ENCODE measurements around the gene RANBP9. TPM values are rescaled to one million over a fixed set of nuclear protein-coding genes. Genes with fewer than 3 reads are reported as not detected.
A peak's percentile ranks its signal among the peaks of the same experiment; 100 is the strongest.

The RANBP9 gene
- total RNA-seq, 1 donor from 2014 or later: 41.7 TPM

DNA sequence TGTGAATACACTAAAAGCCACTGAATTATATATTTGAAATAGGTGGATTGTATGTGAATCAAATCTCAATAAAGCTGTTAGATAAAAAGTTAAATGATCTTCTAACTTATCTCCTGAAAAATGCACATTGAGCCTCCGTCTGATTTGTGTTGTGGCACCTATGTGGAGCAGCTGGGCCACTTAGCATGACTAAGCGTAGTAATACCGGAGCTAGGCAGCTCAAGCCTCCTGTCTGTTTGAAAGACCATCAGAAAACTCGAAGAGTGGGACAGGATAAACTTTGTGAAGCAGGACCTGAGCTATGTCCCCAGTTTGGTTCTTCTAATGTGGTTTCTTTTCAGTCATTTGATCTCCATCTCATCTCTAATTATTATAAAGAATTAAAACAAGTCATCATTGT lies 107.5 kb downstream of the RANBP9 start:
- no peak for DNase-seq (ENCODE audit: low spot score)

DNA sequence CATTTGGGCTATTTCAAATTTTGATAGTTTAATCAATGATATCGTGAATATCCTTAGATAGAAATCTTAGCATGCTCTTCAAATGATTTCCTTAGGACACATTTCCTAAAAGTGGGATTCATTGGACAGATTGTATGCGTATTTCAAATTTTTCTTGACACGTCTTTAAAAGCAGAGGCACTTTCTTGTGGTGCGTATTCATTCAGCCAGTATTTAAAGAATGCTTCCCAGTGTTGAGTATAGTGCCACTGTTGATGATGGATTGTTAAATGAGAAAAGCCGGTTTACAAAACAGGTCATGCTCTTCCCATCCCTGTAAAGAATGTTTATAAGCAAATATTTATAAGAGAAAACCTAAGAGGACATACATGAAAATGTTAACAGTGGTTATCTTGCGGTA lies 111.6 kb downstream of the RANBP9 start:
- no peak for DNase-seq (ENCODE audit: low spot score)

DNA sequence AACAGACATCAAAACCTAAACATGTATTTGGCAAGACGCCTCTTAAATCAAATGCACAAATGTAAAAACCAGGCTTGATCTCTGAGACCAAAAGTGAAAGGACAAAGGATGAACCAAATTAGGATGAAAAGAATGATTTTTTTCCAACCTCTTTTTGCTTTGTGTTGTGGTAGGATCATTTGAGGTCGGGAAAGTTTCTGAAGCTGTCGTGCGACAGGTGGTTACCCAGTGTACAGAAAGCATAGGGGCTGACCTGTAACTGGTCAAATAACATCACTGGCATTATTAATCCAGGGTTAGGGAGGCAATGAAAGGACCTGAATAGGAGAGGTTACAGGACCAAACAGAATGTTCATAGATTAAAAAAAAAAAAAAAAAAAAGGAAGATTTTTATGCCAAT lies 114.6 kb downstream of the RANBP9 start:
- no peak for DNase-seq (ENCODE audit: low spot score)

DNA sequence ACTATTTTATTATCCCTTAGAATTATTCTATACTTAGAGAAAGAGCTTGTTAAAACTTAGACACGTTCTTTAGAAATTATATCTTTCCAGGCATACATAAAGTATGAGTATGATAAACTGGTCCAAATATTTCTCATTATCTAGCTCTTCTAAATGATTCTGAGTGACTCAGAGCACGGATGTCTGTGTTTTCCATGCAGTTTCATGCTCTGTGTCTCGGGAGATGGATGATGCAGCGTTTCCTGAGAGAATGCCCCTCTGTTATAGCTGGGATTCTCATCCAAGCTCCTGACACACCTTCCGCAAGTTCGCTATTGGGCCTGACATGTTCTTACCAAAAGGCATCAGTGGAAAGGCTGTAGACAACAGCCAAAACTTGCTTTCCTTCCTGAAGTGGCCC lies 117.9 kb downstream of the RANBP9 start:
- no peak for DNase-seq (ENCODE audit: low spot score)

DNA sequence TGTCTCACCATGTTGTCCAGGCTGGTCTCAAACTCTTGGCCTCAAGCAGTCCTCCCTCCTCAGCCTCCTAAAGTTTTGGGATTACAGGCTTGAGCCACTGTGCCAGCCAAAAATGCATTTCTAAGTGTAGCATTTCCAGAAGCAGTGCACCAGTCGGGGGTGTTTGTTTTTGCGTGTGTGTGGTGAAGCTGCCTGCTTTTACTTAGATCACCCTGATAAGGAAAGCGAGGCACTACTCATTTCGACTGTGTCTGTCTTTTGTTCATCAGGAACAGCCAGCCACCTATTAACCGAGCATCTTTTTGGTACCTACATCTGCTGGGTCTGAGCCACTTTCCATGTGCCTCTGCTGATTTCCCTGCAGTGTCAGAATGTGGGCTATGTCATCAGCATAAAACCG lies 118.5 kb downstream of the RANBP9 start:
- DNase-seq (ENCODE audit: low spot score): no peak

DNA sequence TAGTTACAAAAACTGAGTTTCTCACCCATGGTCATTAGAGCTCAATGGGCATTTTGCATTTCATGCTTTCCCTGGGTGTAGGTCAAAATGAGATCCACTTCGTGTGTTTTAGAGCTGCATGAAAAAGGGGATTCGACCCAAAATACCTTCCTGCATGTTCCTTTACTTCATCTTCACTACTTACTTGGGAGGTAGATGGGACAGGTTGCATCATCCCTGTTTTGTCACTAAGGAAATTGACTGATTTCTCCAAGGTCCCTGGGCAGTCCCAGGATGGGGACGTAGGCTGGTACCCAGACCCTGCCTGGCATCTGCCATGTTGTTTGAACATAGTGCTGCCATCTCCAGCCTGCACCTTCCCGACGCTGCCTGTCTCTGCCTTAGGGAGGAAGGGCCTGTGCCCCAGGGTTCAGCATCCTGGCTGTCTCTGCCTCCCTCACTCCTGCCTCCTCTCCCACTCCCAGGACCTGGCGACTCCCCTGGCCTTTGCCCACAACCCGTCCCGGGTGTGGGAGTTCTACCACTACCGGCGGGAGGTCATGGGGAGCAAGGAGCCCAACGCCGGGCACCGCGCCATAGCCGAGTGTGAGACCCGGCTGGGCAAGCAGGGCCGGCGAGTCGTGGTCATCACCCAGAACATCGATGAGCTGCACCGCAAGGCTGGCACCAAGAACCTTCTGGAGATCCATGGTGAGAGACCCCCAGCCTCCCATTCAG lies 120.3 kb downstream of the RANBP9 start:
- no peak for DNase-seq (ENCODE audit: low spot score)

DNA sequence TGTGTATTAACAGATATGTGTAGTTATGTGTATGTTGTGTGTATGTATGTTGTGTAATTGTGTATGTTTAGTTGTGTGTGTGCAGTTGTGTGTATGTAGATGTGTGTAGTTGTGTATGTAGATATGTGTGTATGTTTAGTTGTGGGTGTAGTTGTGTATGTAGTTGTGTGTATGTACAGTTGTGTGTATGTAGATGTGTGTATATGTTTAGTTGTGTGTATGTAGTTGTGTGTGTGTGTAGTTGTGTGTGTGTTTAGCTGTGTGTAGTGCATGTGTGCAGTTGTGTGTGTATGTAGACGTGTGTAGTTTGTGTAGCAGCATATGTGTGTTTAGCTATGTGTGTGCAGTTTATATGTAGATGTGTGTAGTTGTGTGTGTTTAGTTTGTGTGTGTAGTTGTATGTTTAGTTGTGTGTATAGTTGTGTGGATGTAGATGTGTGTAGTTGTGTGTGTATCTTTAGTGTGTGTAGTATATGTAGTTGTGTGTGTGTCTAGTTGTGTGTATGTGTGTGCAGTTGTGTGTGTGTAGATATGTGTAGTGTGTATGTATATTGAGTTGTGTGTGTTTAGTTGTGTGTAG lies 121.0 kb downstream of the RANBP9 start:
- no peak for DNase-seq (ENCODE audit: low spot score)

DNA sequence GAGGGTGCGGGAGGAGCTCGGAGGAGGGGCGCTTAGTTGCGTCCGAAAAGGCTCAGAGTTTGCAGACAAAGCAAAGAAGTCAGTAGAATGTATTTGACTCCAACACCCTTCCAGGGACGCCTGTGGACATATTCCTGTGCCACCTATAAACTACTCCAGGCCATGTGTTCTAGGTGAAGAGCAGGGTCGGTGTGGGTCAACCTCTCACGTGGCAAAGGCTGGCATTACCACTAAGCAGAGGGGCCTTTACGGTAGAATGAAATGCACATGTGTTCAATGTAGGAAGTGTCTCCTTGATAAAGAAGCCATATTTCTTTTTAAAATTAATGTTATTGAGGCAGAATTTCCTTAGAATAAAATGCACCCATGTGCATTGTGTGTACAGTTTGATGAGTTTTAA lies 121.8 kb downstream of the RANBP9 start:
- DNase-seq (ENCODE audit: low spot score): no peak

DNA sequence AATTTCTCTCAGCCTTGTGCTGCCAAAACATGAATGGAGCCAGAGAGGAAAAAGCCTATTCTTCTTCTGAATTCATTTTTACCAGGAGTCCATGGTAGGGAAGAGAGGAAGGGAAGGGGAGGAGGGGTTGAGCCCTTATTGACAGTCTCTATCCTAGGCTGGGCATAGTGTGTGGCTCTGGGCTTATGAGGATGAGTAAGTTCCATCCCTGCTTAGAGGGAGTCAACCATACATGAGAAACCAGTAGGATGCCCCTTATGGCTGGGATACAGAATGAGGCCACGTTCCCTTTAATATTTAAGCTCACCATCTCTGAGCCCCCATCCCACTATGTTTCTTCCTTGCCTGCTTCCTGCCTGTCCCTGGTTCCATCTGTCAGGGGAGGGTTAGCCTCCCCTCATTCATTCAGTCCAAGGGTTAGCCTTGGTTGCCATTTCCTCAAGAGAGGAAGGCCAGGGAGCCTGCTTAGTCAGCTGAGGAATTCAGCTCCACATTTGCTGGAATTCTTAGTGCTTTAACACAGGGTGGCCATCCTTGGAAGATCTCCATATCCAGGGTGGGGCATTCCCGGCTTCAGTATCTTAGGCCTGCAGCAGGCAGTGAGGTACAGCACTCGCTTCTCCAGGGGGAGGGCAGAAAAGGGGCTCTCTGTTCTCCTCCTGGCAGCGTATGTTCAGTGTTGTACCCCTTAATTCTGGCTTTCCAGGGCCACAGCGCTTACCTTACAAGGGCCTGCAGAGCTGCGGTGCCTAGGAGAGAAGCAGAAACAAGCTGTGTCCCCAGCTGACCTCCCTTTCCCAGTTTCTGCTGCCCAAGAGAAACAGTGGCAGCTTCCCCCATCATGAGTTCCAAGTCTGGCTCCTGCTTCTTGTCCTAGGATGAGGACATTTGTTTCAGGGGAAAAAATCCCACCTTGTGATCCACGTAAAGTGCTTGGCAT lies 124.8 kb downstream of the RANBP9 start:
- DNase-seq (ENCODE audit: low spot score): no peak

DNA sequence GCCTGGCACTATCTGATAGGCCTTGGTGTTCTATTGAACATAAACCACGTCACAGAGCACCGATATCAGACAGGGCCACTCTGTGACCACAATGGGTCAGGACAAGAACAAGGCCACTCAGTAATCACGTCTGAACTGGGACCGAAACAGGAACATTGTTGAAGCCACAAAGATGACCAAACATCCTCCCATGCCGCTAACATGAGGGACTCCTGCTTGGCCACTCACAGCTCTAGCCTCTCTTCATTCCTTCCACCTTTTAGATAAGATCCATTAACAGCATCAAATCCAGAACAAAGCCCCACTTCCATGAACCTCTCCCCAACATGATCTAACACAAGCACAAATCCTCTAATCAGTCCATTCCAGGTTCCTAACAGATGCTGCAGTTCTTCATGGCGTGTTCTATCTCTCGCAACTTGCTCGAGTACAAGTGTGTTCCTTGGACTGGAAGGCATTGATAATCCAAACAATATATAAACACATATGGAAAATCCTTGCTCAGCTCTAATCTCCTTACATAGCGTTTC lies 129.9 kb downstream of the RANBP9 start:
- no peak for DNase-seq (ENCODE audit: low spot score)

DNA sequence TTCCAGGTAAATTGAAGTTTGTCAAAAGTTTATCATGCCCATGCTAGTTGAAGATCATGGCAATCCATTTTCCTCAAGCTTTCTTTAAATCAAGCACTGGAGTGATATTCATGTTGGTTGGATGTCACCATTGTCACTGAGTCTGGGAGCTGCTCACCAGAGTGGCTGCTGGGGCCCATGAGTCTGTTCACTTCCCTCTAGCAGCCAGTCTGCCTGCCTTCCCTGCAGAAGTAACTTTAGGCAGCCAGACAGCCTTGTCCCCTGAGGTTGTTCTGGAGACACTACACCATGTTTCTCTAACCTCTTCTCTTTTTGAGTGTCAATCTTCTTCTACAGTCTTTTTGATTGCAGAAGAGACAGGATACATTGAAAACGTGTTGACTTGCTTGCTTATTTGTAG lies 131.7 kb downstream of the RANBP9 start:
- no peak for DNase-seq (ENCODE audit: low spot score)

DNA sequence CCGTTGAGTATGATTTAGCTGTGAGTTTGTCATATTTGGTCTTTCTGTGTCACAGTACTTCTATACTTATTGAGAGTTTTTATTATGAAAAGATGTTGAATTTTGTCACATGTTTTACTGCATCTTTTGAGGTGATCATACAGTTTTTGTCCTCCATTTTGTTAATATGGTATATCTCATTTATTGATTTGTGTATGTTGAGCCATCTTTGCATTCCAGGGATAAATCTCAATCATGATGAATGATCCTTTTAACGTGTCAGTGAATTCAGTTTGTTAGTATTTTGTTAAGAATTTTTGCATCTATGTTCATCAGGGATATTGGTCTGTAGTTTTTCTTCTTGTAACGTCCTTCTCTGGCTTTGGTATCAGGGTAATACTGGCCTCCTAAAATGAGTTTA lies 133.7 kb downstream of the RANBP9 start:
- DNase-seq (ENCODE audit: low spot score): no peak

DNA sequence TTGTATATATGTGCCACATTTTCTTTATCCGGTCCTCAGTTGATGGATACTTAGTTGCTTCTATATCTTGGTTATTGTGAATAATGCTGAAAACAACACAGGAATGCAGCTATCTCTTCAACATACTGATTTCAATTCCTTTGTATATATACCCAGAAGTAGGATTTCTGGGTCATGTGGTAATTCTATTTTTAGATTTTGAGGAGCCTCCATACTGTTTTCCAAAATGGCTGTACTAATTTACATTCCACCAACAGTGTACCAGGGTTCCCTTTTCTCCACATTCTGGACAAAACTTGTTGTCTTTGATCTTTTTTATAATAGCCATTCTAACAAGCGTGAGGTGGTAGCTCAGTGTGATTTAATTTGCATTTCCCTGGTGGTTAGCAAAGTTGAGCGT lies 135.6 kb downstream of the RANBP9 start:
- DNase-seq (ENCODE audit: low spot score): no peak

DNA sequence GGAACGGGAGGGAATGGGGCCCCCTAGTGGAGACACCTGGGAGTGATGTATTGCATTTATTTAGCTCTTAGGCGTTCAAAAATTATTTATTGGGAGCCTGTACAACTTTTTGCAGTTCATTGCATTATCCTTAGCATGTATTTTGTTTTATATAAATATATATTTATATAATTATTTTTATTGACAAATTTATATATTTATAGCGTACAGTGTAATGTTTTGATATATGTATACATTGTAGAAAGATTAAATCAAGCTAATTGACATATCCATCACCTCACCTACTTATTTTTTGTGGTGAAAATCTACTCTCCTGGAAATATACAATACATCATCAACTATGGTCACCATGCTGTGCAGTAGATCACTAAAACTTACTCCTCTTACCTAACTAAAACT lies 136.3 kb downstream of the RANBP9 start:
- no peak for DNase-seq (ENCODE audit: low spot score)

DNA sequence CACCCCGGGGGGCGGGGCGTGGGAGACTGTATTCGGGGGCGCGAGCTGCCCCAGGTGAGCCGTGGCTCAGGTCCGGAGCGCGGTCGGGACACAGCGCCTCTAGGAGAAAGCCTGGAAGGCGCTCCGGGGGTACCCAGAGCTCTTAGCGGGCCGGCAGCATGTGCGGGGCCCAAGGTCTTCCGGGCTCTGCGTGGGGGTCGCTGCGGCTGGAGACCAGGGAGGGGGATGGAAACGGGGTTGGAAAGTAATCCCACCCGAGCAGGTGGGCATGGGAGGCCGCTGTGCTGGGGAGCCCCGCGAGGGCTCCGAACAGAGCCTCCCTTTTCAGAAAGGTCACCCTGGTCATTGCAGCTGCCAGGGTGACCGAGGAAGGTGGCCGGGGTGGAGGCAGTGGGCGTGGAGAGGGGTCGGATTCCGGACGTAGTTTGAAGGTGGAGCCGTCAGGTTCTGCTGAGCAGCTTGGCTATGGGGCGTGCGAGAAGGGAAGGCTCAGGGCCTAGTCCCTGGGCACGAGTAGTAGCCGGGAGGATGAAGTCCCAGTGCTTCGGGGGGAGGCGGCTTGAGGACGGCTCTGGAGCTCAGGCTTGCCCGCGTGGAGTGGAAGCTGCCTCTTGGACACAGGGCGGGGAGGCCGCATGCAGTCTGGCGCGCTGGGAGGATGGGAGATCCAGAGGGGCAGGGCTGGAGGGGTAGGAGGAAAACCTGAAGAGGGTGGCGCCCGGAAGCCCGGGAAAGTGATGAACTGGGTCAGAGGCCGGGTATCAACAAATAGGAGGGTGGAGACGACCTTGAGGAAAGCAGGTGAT lies 136.9 kb downstream of the RANBP9 start, which contains the start of gene SIRT5:
Gene SIRT5 (plus strand): TSS at position 31 of the 806 bp plus-strand sequence. CDS start 9,510 bp downstream, outside the sequence.
- DNase-seq (ENCODE audit: low spot score): peak; percentile 87

DNA sequence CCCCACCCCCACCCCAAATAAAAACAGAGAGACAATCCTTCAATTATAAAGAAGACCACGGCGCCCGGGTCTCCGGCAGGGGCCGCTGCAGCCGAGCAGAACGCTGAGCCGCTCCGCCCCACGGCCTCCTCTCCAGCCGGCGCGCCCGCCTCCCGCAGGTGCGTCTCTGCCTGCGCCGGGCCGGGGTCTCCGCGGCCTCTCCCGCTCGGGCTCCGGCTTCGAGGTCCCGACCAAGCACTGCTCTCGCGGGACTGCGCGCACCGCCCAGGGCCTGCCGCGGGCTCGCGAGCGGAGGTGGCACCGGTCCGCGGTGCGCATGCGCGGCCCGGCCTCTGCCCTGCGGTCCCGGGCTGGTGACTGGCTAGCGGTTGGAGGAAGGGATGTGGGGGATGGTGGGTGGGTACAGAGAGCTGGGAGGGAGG lies 137.5 kb downstream of the RANBP9 start:
- peak; percentile 96 for DNase-seq (ENCODE audit: low spot score)

DNA sequence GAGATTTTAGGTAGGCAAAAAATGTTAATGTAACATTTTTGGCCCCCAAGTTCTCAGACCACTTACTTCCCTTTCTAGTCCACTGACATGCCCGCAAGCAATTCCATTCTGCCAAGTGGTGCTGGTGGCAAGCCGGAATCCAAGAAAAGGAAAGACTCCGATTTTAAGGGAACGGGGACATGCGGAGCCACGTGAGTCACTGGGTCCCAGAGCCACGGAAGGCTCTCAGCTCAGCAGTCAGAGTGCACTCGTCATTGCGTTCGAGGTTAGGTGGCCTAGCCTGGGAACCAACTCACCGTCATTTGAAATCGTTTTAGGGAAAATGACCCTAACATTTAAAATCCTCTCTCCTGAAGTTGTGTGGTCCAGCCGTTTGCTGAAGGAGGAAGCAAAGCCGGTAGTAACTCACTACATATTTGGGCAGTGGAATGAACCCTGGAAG lies 137.9 kb downstream of the RANBP9 start:
- peak; percentile 51 for DNase-seq (ENCODE audit: low spot score)

DNA sequence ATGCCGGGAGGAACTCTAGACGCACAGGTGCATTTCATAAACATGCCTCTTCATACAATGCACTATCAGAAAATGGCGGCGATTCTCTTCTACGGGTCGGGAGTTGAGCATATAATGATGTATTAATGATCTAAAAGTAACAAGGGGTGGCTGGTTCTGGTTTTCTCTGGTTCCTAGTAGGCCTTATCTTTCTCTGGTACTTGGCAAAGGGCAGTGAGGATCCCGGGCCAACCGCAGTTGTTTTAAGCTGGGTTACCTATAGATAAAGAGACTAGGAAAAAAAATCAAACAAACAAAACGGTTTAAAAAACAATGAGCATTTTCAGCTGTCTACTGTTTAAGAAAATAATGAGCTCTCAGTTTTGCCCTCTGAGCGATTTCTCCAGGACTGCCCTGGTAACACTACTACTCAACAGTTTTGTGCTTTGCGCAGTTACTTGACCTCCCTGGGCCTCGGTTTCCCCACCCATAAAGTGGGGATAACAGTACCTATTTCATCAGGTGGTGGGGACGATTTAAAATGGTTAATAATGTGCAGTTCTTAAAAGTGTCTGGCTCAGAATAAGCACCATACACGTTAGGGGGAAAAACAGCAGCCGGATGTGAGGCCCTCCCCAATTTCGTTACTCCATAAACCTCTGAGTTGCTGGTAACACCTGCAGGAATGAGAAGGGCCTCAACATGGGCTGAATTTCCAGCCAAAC lies 138.5 kb downstream of the RANBP9 start:
- no peak for DNase-seq (ENCODE audit: low spot score)

DNA sequence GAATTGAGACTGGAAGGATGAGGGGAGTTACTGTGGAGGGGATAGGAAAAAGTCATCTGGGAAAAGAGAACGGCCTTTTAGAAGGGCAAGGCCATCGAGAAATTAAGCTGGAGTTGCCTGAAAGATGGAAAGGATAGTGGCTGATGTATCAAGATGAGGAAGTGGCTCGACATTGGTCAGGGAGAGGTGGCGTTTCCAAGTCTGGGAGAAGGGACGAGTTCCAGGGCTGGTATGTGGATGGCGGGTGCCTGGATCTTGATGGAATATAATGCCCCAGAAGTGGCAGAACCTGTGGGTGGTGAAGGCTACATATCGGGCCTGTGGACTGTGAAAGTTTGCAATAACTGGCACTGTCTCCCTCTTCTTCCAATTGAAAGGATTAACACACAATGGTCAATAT lies 139.4 kb downstream of the RANBP9 start:
- DNase-seq (ENCODE audit: low spot score): no peak

Data from ureter (tissue), 1 donor.